Measurements from ENCODE around the gene TDRD12.

The TDRD12 gene

GRCh38 chr19:32719611-32720059, at the start of gene TDRD12:
Gene TDRD12, plus strand, starts transcription at chr19:32719767. Its CDS starts 306 bp downstream, at chr19:32720073.
- DNase-seq: no peak

GRCh38 chr19:32671883-32672593, 47.5 kb upstream of the TDRD12 start:
- peak; percentile 99 for DNase-seq

- peak; percentile 71 for DNase-seq
Observed at GRCh38 chr19:32672841-32673240, 46.7 kb upstream of the TDRD12 start.

GRCh38 chr19:32673573-32673972, 46.0 kb upstream of the TDRD12 start:
- peak; percentile 57 for DNase-seq

- peak; percentile 58 for DNase-seq
Observed at GRCh38 chr19:32674153-32674930, 45.2 kb upstream of the TDRD12 start.

GRCh38 chr19:32674931-32675719, 44.4 kb upstream of the TDRD12 start, which contains the start of gene ANKRD27:
Gene ANKRD27, minus strand, starts transcription at chr19:32675180. Its CDS starts 16,165 bp downstream, at chr19:32659015.
- DNase-seq: peak; percentile 100

GRCh38 chr19:32675720-32676185, 43.8 kb upstream of the TDRD12 start, which contains the start of gene RGS9BP:
Gene RGS9BP, plus strand, starts transcription at chr19:32675848. Its CDS starts 416 bp downstream, at chr19:32676264.
- DNase-seq: peak; percentile 84

- DNase-seq: peak; percentile 48
Observed at GRCh38 chr19:32676186-32676894, 43.2 kb upstream of the TDRD12 start.

- DNase-seq: no peak
Observed at GRCh38 chr19:32676895-32677359, 42.6 kb upstream of the TDRD12 start.

GRCh38 chr19:32677657-32678056, 41.9 kb upstream of the TDRD12 start:
- peak; percentile 16 for DNase-seq

GRCh38 chr19:32680986-32681385, 38.6 kb upstream of the TDRD12 start:
- no peak for DNase-seq

- no peak for DNase-seq
Observed at GRCh38 chr19:32682317-32682716, 37.2 kb upstream of the TDRD12 start.

GRCh38 chr19:32686847-32687475, 32.6 kb upstream of the TDRD12 start:
- no peak for DNase-seq

GRCh38 chr19:32687681-32688080, 31.9 kb upstream of the TDRD12 start:
- peak; percentile 53 for DNase-seq

GRCh38 chr19:32688311-32688710, 31.3 kb upstream of the TDRD12 start:
- peak; percentile 36 for DNase-seq

- DNase-seq: peak; percentile 91
Observed at GRCh38 chr19:32691291-32691951, 28.1 kb upstream of the TDRD12 start, which contains the start of gene NUDT19. Gene NUDT19, plus strand, starts transcription at chr19:32691821. Its CDS starts 140 bp downstream, at chr19:32691961.

GRCh38 chr19:32691952-32692726, 27.4 kb upstream of the TDRD12 start:
- peak; percentile 65 for DNase-seq

- peak; percentile 57 for DNase-seq
Observed at GRCh38 chr19:32692727-32693061, 26.9 kb upstream of the TDRD12 start.

GRCh38 chr19:32693151-32694108, 26.1 kb upstream of the TDRD12 start:
- DNase-seq: peak; percentile 81
